Heart left ventricle (tissue), 13 donors: ENCODE measurements around the gene CLN3.

Experiments
- POLR2A ChIP-seq, 2 donors: fragments of 450-650 bp; IDR thresholded peaks; one replicate each; pipeline ENCODE4 v1.6.1; 2017; ENCODE audit warnings: antibody characterized with exemption in 2 of 2, mild to moderate bottlenecking in 2 of 2, moderate library complexity in 2 of 2
- TF ChIP-seq, protein P1 (sequence below), 12 donors: fragments of 200-600 bp; sonication (generic) in 4 of 12; IDR thresholded peaks; one replicate each; pipeline versions ENCODE4 v1.5.0 to v1.8.0; 2018 to 2022; ENCODE audit warnings: antibody characterized with exemption in 12 of 12, mild to moderate bottlenecking in 5 of 12
- donor health status: ischemic (EF 13 %, LVEDD 7.1; RV severe dilation, severe dysfunction).
- donor health status: DM: no; HTN: yes; CAD: no.
- donor health status: DM: no; HTN: no; CAD: no.
- donor health status: ischemic (EF 25% LVEDD 6.9; RV normal size, moderate dysfunction).
- donor health status: ischemic (EF 25% LVEDD 5.7; RV mildly dilated, moderate dysfunction).
- donor health status: ischemic (EF 35%, LVEDD 5.7; RV mildly dilated, moderate dysfunction).
- donor health status: nonischemic (EF 11% LVEDD 7.7; RV severe dilation, severe dysfunction).
- donor health status: DM: yes; HTN: yes; CAD: no.
- donor health status: PGD.
- donor health status: ischemic (EF 29% LVEDD 5.4; RV normal size, mild dysfunction).
- donor health status: nonischemic (EF 23%, LVEDD 6.1; RV moderate dilation, normal function).

DNA sequence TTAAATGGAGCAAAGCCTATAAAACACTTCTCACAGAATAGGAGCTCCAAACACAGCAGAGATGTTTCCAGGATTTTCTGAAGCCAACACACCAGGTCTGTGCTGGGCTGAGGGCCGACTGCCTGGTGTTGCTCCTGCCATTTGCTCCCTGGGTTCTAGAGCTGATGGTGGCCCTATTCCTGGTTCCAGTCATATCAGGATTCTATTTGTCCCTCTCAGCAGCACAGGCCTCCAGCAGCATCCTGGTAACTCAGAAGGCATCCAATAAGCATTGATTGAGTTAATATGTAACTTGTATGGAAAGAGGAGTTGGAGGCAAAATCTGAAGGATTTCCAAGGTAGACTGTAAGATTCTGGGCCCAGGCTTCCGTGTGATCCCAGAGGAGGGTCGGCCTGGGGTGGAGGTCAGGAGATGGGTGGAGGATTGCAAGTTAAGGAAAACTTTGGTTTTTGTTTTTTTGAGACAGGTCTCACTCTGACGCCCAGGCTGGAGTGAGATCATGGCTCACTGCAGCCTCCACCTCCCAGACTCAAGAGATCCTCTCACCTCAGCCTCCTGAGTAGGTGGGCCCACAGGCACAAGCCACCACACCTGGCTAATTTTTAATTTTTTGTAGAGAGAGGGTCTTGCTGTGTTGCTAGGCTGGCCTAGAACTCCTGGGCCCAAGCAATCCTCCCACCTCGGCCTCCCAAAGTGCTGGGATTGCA, 41.2 kb upstream of the CLN3 start:
- TF ChIP-seq, protein P1, sequence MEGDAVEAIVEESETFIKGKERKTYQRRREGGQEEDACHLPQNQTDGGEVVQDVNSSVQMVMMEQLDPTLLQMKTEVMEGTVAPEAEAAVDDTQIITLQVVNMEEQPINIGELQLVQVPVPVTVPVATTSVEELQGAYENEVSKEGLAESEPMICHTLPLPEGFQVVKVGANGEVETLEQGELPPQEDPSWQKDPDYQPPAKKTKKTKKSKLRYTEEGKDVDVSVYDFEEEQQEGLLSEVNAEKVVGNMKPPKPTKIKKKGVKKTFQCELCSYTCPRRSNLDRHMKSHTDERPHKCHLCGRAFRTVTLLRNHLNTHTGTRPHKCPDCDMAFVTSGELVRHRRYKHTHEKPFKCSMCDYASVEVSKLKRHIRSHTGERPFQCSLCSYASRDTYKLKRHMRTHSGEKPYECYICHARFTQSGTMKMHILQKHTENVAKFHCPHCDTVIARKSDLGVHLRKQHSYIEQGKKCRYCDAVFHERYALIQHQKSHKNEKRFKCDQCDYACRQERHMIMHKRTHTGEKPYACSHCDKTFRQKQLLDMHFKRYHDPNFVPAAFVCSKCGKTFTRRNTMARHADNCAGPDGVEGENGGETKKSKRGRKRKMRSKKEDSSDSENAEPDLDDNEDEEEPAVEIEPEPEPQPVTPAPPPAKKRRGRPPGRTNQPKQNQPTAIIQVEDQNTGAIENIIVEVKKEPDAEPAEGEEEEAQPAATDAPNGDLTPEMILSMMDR (IDR thresholded peaks at IDR 0.05): no peak
- TF ChIP-seq POLR2A (IDR thresholded peaks at IDR 0.05): no peak
